ENCODE measurements around the gene NKX1-1. TPM values are rescaled to one million over a fixed set of nuclear protein-coding genes. Genes with fewer than 3 reads are reported as not detected.

NKX1-1 gene
- total RNA-seq, 4 donors from 2014 or later, result not detected

GRCh38 chr4:1416948-1417260 is 10.7 kb upstream of the NKX1-1 start:
- H3K27ac ChIP-seq (replicated peaks in 1 of 4), result no peak overlapping the region
- H3K4me3 ChIP-seq, result no peak overlapping the region
- 59% methylated on average over 3 of the region's 7 CpGs for WGBS
- peaks cover 0 to 16% (median 11%) of the 10 kb centered on the region in 4 donors for H3K4me1 ChIP-seq
- no peaks in the 10 kb centered on the region for H3K9me3 ChIP-seq
- TF ChIP-seq EP300 (IDR thresholded peaks at IDR 0.05), result no peak
- no peak for TF ChIP-seq CTCF (IDR thresholded peaks at IDR 0.05)
- DNase-seq (ENCODE audit: extremely low spot score), result no peak
- H3K36me3 ChIP-seq, result no peaks in the 10 kb centered on the region
- peaks cover 0 to 94% (median 29%) of the 10 kb centered on the region in 4 donors for H3K27me3 ChIP-seq
- intact Hi-C loops (cut with DNase I), result no loop called here

- intact Hi-C loops (cut with DNase I), result no loop called here
- Histone ChIP-seq H3K9me3 (no peaks in the 10 kb centered on the region), H3K4me3 (no peak overlapping the region), H3K36me3 (no peaks in the 10 kb centered on the region), H3K27me3 (peaks cover 0 to 95% (median 32%) of the 10 kb centered on the region in 4 donors), H3K27ac (replicated peaks in 1 of 4) (no peak overlapping the region), H3K4me1 (peaks cover 0 to 16% (median 11%) of the 10 kb centered on the region in 4 donors)
- TF ChIP-seq POLR2A (IDR thresholded peaks at IDR 0.05; ENCODE audit: low read depth) (no peak), CTCF (IDR thresholded peaks at IDR 0.05) (no peak), EP300 (IDR thresholded peaks at IDR 0.05) (no peak), POLR2AphosphoS5 (IDR thresholded peaks at IDR 0.05) (no peak)
- no peak for DNase-seq (ENCODE audit: extremely low spot score)
- 42% methylated on average over 23 of the region's 27 CpGs for WGBS
Observed at GRCh38 chr4:1416051-1416947, 10.1 kb upstream of the NKX1-1 start.

- Histone ChIP-seq H3K9me3 (no peaks in the 10 kb centered on the region), H3K27ac (replicated peaks in 1 of 4) (no peak overlapping the region), H3K27me3 (peaks cover 0 to 96% (median 37%) of the 10 kb centered on the region in 4 donors), H3K4me3 (no peak overlapping the region), H3K4me1 (peaks cover 0 to 16% (median 11%) of the 10 kb centered on the region in 4 donors), H3K36me3 (no peaks in the 10 kb centered on the region)
- no peak for DNase-seq (ENCODE audit: extremely low spot score)
- TF ChIP-seq POLR2AphosphoS5 (IDR thresholded peaks at IDR 0.05) (no peak), EP300 (IDR thresholded peaks at IDR 0.05) (no peak), CTCF (IDR thresholded peaks at IDR 0.05) (no peak), POLR2A (IDR thresholded peaks at IDR 0.05; ENCODE audit: low read depth) (no peak)
- intact Hi-C loops (cut with DNase I), result no loop called here
- WGBS, result 70% methylated on average over 13 of the region's 13 CpGs
Observed at GRCh38 chr4:1415681-1415981, 9.4 kb upstream of the NKX1-1 start.

- WGBS, result 62% methylated on average over 19 of the region's 75 CpGs
Observed at GRCh38 chr4:1414831-1415680, 8.8 kb upstream of the NKX1-1 start.

More at GRCh38 chr4:1414831-1415680, 8.8 kb upstream of the NKX1-1 start:
- H3K27ac ChIP-seq (replicated peaks in 1 of 4), result no peak overlapping the region
- TF ChIP-seq CTCF (IDR thresholded peaks at IDR 0.05), result no peak
- TF ChIP-seq EP300 (IDR thresholded peaks at IDR 0.05), result no peak
- TF ChIP-seq POLR2AphosphoS5 (IDR thresholded peaks at IDR 0.05), result no peak
- no peak for TF ChIP-seq POLR2A (IDR thresholded peaks at IDR 0.05; ENCODE audit: low read depth)
- H3K4me3 ChIP-seq, result no peak overlapping the region
- intact Hi-C loops (cut with DNase I), result no loop called here
- DNase-seq (ENCODE audit: extremely low spot score), result no peak
- peaks cover 0 to 97% (median 40%) of the 10 kb centered on the region in 4 donors for H3K27me3 ChIP-seq
- no peaks in the 10 kb centered on the region for H3K9me3 ChIP-seq
- H3K4me1 ChIP-seq, result peaks cover 0 to 16% (median 11%) of the 10 kb centered on the region in 4 donors
- H3K36me3 ChIP-seq, result no peaks in the 10 kb centered on the region
